Thyroid gland (tissue), 4 donors: ENCODE measurements around the gene VPS4A.

Source experiments
- CTCF ChIP-seq, 6 experiments: fragments of 200-600 bp in 3 of 6; fragments of 450-650 bp in 3 of 6; sonication (generic) in 3 of 6; IDR thresholded peaks; one replicate each; pipeline ENCODE4 v1.5.1; 2016 to 2019; ENCODE audit warnings: antibody characterized with exemption in 6 of 6, mild to moderate bottlenecking in 2 of 6, inconsistent platforms in 1 of 6, moderate library complexity in 1 of 6
- POLR2A ChIP-seq, 2 donors: fragments of 450-650 bp; IDR thresholded peaks; one replicate each; pipeline ENCODE4 v1.6.1; 2017; ENCODE audit warnings: antibody characterized with exemption in 2 of 2, mild to moderate bottlenecking in 2 of 2, moderate library complexity in 1 of 2

- TF ChIP-seq POLR2A (IDR thresholded peaks at IDR 0.05) = no peak
- no peak for TF ChIP-seq CTCF (IDR thresholded peaks at IDR 0.05)
These were observed 44.7 kb upstream of the VPS4A start for GRCh38 chr16:69266334-69267063.
